Neural progenitor cell (in vitro differentiated cells): ENCODE measurements around the gene CLEC1A.

Experiments used
- CTCF ChIP-seq: fragments of 200-600 bp; sonication (generic); IDR thresholded peaks from 2 replicates; pipeline ENCODE4 v1.5.1; 2017; ENCODE audit warnings: antibody characterized with exemption, mild to moderate bottlenecking
- EZH2 ChIP-seq: fragments of 200-600 bp; sonication (generic); IDR thresholded peaks from 2 replicates; pipeline ENCODE4 v1.6.1; 2017; ENCODE audit warnings: antibody characterized with exemption, mild to moderate bottlenecking, moderate library complexity

- no peak for TF ChIP-seq CTCF
- TF ChIP-seq EZH2: no peak
Observed at GRCh38 chr12:10031771-10032175, 67.0 kb downstream of the CLEC1A start.
